Measurements from ENCODE around the gene RUNX1.

DNA sequence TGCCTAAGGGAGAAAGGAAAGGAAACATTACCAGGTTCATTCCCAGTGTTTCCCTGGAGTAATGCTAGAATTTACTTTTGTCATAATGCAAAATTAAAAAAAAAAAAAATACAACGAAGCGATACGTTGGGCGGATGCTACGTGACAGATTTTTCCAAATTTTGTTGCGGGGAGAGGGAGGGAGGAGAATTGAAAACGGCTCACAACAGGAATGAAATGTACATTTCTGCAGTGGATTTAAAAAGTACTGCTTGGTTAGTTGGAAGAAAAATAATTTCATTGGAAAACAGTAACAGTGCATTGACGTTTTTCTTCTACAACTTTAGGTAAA is 157.5 kb downstream of the RUNX1 start:
- TF ChIP-seq, protein P1, sequence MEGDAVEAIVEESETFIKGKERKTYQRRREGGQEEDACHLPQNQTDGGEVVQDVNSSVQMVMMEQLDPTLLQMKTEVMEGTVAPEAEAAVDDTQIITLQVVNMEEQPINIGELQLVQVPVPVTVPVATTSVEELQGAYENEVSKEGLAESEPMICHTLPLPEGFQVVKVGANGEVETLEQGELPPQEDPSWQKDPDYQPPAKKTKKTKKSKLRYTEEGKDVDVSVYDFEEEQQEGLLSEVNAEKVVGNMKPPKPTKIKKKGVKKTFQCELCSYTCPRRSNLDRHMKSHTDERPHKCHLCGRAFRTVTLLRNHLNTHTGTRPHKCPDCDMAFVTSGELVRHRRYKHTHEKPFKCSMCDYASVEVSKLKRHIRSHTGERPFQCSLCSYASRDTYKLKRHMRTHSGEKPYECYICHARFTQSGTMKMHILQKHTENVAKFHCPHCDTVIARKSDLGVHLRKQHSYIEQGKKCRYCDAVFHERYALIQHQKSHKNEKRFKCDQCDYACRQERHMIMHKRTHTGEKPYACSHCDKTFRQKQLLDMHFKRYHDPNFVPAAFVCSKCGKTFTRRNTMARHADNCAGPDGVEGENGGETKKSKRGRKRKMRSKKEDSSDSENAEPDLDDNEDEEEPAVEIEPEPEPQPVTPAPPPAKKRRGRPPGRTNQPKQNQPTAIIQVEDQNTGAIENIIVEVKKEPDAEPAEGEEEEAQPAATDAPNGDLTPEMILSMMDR (IDR thresholded peaks at IDR 0.05): peak in 1 of 3 donors; percentile 5
- TF ChIP-seq POLR2AphosphoS5 (IDR thresholded peaks at IDR 0.05): peak in 1 of 3 donors; percentile 12
- no peak for TF ChIP-seq POLR2A (IDR thresholded peaks at IDR 0.05)
